ENCODE measurements around the gene FANCD2OS.

- TF ChIP-seq CTCF (IDR thresholded peaks at IDR 0.05) (no peak), ZFX (IDR thresholded peaks at IDR 0.05; ENCODE audit: borderline replicate concordance) (no peak)
These were observed 22.3 kb downstream of the FANCD2OS start for GRCh38 chr3:10085738-10086137.

Data from 22Rv1 (cell line).